ENCODE data around the gene ARHGEF40.
"Not testable (repeated sequence)": the region's sequence is repeated elsewhere in the genome, so short reads cannot be mapped to it uniquely, and the experiment has no call there.

Gene ARHGEF40

GRCh38 chr14:21040370-21040925 is 29.7 kb upstream of the ARHGEF40 start:
- no peak for DNase-seq

- not testable (repeated sequence) for DNase-seq
Observed at GRCh38 chr14:21040941-21041340, 29.2 kb upstream of the ARHGEF40 start.

DNA sequence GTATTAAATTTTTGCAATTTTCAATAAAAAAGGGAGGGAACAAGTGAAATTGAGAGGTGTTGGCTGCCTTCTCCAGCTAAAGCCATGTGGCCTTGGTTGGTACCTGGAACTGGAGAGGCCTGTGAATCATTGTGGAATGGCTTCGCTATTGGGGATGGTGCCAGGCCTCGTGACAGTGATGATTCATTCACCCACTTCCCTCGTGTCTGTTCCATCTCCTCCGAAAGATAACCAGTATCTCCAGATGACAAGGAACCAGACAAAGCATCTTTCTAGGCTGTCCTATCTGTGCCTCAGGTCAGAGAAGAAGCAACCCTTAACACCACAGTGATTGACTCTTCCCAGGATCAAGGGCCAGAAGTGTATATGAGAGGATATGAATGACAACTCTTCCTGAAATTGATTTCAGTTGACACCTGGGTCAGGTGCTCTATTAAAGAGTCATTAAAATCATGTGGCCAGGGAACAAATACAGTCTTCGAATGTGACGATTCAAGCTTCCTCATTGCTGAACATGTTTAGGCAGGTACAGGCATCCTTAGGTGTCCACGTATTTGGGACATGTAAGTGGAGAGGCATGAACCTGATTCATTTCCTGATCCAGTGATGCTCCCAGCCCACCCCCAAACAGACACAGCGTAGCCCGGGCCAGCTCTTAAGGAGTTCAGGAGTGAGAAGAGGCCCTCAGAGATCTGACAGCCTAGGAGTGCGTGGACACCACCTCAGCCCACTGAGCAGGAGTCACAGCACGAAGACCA is 28.2 kb upstream of the ARHGEF40 start, which contains the start of gene RNASE7:
Gene RNASE7, plus strand, starts transcription at position 687 of the 758 bp plus-strand sequence. CDS start 631 bp downstream, outside the sequence.
- DNase-seq = no peak

GRCh38 chr14:21042918-21043317 is 27.2 kb upstream of the ARHGEF40 start:
- DNase-seq = no peak

- no peak for DNase-seq
Observed at GRCh38 chr14:21043387-21043973, 26.6 kb upstream of the ARHGEF40 start.

DNA sequence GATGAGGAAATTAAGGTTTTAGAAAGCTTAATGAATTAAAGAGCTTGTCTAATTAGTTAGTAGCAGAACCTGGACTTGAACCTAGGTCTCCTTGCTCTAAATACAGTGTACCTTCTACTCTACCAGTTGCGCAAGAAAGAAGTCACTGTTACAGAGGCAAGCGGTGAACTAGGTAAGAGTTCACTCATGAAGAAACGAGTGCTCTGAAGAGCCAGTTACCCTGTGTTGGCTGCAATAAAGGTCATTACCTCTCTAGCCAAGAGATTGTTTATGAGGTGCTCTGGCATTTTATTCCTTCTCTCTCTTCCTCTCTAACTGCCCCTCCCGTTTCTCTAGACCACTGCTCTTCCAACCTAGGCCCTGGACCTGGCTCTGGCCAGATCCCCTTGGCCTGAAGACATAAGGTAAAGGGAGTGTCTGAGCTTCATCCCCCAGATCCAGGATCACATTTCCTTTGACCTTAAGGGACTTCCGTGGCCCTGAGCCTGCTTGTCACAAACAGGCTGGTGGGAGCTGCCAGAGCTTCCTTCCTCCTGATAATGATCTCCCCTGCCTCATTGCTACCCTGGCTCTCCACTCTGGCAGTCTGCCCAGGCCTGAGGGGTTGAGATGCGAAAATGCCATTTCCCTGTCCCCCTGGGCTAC is 26.0 kb upstream of the ARHGEF40 start:
- no peak for DNase-seq

DNA sequence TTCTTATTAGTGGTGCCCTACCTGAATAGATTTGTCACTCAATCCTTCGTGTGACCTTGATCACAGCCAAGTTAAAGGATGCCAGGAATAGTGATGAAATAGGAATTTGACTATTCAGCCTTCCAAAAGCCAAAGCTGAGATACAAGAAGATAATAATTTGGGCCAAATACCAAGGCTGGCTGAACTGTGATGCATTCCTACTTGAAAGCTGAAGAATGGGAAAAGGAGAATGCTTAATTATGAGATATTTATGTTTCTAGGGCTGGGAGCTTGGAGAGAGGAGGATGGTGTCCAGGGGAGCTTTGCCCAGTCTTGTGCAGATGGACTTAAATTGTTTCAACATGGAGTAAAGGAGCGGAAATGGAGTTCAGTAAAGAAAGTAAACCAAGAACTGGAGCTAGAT is 22.7 kb upstream of the ARHGEF40 start:
- no peak for DNase-seq

DNA sequence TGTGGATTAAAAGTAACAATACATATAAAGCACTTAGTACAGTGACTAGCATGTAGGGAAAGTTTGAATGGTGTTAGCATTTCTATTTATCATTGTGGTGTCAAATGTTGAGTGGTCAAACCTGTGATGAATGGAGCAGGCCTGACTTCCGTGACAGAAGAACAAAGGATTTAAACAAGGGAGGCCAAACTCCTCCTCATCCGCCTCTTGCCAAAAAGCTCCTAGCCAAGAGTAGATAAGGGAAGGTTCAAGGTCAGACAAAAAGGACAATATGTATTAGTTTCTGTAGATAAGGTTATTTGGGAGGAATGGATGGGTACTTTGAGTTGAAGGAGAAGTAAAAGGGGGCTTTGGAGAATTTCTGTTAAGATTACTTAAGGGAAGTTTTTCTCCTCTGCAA is 21.5 kb upstream of the ARHGEF40 start:
- no peak for DNase-seq

DNA sequence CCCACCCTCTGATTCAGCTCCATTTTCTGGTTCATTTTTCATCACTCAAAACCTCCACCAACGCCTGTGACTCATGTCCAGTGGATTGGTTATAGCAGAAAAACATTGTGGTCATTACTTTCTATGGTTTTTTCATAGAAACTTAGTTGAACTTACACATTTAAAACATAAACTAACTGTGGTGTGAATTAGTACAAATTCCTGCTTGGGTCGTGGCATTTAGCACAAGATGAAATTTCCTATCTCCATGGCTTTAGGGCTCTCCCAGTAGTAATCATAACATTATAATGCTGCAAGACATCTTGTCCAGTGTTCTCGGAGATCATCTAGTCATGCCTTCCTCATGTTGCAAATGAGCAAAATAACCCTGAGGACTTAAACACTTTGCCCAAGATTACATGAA is 20.8 kb upstream of the ARHGEF40 start:
- DNase-seq = no peak

DNA sequence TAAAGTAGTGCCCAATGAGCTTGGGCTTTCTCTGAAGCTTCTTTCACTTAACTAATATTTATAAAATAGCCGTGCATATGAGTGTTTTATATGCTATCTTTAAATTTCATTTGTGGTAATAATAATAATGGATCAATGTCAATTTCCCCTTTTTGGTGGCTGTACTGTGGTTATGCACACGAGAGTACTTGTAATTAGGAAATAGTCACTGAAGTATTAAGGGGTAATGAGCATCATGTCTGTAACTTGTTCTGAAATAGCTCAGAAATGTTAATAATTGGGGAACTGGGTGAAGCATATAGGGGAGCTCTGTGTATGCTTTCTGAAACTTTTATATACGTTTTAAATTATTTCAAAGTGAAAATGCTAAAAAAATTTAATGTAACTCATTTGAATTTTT is 19.5 kb upstream of the ARHGEF40 start:
- no peak for DNase-seq

DNA sequence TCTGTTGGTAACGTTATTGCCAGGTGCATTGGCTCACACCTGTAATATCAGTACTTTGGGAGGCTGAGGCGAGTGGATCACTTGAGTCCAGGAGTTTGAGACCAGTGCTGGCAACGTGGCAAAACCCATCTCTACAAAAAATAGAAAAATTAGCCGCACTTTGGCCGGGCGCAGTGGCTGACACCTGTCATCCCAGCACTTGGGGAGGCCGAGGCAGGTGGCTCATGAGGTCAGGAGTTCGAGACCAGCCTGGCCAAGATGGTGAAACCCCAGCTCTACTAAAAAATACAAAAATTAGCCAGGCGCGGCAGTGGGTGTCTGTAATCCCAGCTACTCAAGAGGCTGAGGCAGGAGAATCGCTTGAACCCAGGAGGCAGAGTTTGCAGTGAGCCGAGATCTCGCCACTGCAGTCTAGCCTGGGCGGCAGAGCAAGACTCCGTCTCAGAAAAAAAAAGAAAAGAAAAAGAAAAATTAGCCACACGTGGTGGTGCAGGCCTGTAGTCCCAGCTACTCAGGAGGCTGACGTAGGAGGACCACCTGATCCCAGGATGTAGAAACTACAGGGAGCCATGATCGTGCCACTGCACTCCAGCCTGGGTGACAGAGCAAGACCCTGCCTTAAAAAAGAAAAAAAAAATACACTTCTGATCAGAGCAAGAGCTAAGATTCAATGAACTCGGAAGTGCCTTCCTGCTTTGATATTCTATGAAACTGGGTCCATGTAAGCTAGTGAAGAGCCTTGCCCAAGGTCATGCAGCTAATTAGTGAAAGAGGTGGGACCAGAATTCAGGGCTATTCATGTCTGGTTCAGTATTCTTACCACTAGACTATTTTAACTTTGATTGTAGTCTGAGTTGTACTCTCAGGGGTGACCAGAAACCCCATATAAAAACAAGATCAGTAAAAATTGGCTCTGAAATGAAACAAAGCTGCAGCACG is 16.7 kb upstream of the ARHGEF40 start:
- no peak for DNase-seq

- DNase-seq = no peak
Observed at GRCh38 chr14:21054123-21054767, 15.9 kb upstream of the ARHGEF40 start.

- DNase-seq = no peak
Observed at GRCh38 chr14:21054768-21055145, 15.3 kb upstream of the ARHGEF40 start.

DNA sequence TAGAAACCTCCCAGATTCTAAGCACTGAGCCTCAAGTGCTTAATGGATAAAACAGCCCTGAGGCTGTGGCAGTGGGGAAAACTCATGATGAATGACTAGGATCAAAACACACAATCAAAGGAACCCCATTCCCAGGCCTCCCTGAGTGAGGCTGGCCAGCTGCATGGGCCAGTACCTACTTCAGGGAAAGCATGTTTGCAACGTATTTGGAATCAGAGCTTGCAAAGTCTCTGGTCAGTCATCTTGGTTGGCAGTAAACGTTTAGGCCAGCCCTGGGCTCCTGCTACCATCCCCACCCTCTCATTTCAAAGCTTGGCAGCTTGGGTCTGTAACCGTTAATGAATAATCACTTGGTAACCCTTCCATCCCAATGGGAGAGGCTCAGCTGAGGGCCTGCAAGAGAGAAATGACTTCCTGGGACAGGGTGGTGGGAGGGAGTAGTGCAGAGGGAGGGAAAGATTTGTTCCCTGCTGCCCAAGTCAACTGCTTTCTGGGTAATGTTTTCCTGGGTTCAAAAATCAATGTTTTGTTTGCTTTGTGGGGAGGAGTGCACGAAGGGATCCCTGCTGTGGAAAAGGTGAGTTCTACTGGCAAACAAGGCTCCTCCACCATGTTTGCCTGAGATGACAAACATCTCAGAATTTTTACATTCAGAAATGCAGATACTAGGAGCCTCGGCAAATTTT is 14.5 kb upstream of the ARHGEF40 start:
- no peak for DNase-seq

- no peak for DNase-seq
Observed at GRCh38 chr14:21056520-21057163, 13.5 kb upstream of the ARHGEF40 start.

DNA sequence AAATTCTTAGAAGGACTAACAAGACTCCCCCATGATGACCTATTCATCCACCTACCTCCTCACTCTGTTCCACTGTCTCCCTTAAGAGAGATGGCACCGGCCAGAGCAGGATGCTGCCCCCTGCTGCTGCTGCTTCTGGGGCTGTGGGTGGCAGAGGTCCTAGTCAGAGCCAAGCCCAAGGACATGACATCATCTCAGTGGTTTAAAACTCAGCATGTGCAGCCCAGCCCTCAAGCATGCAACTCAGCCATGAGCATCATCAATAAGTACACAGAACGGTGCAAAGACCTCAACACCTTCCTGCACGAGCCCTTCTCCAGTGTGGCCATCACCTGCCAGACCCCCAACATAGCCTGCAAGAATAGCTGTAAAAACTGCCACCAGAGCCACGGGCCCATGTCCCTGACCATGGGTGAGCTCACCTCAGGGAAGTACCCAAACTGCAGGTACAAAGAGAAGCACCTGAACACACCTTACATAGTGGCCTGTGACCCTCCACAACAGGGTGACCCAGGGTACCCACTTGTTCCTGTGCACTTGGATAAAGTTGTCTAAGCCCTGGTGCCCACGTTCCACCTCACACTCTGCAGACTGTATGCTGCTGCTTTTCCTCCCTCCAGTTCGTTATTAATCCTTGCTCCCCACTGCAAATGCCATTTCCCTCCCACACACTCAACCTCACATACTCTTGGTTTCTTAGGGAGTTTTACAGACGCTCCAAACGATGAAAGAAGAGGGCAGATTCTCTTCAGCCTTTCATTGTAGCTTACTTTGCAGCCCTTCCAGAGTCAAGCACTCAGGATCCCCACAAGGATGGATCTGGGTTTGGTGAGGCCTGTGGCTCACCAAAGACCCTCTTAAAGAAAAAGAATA is 12.1 kb upstream of the ARHGEF40 start, which contains the start of gene RNASE8:
Gene RNASE8, plus strand, starts transcription at position 20 of the 873 bp plus-strand sequence. Its CDS starts 71 bp downstream, at position 91.
- DNase-seq = no peak

- no peak for DNase-seq
Observed at GRCh38 chr14:21058903-21059302, 11.2 kb upstream of the ARHGEF40 start.

DNA sequence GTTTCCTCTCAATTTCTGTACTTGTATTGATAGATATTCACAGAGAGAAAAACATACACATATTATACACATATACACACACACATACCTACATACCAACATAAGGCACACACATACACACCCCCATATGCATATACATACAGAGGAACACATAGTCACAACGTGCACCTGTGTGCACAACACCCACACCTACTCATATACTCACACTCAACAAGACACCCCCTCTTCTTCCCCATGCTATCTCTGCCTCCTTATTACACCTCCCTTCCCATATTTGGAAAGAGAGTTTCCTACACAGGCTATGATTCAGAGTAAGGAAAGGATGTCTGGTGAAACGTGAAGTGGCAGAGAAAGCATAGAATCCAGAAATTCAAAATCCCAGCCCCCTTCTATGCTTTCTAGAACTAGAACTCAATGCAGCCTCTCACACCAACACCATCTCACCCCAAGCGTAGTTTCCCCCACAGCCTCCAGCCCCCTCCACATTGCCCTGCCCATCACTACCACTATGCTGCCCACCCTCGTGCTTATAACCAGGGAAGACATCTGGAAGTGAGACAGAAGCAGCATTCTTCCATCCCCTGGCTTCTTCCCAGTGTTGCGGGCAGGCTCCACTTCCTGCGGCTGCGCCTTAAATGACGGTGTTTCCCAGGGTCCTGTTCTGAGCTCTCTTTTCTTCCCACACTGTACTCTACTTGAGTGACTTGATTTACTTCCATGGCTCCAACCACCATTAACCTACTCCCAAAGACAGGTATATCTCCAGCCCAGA is 10.1 kb upstream of the ARHGEF40 start:
- DNase-seq = no peak

Data from NCI-H524 treated with DMSO at 0.1 percent for 48 hours (cell line).